ENCODE results near the gene ENTR1. TPM values are rescaled to one million over a fixed set of nuclear protein-coding genes. Genes with fewer than 3 reads are reported as not detected.

Gene ENTR1
- total and polyA plus RNA-seq, 2 of the 13 experiments (the other 11 are each of a cell fraction or from before 2014, with no cell fraction given) = 70.1 to 76.4 TPM

DNA sequence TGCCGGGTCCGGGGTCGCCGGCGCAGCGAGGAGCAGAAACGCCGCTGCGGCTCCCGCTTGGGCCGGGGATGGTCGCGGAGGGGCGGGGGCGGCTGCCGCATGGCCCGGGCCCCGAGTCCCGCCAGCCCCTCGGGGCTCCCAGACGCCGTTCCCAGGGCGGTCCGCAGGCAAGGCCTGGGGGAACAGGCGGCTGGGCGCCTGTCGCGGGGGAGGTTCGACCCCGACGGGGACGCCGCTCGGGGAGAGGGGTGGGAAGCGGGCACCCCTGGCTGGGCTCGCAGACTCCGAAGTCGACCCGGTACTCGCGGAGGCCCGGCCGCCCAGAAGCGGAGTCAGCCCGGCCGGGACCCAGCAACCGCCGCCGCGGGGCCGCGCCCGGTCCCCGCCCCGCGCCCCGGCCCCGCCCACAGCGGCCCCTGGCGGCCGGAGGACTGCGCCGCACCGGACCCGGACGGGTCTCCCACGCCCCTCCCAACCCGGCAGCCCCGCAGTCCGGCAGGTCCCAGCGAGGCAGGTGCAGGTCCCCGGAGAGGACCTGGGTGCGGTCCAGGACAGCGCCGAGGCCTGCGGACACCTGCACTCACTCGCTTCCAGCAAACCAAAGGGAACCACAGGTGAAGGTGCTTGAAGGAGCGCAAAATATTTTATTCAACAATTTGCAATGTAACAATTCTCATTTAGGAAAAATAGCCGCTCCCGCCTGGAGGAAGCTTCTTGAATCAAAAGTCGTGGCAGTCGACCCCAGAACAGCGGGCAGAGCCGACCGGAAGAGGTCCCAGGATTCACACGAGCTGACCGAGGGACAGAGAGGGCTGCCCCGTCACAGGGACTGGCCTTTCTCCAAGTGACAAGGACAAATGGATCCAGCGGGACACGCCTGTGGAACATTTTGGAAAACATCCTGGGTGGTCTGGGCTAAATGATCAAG is 29.3 kb upstream of the ENTR1 start, which contains the start of gene INPP5E (continued):
- 0 out of 2 replicates have a peak, but pooled peaks have one; percentile 35 for TF ChIP-seq CSRNP1 (CRISPR knock-in tag; IDR thresholded peaks at IDR 0.05)
- no peak for TF ChIP-seq ZBTB7B (CRISPR knock-in tag; IDR thresholded peaks at IDR 0.05)
- no peak for TF ChIP-seq BHLHE40 (IDR thresholded peaks at IDR 0.05; ENCODE audit: low read length)
- no peak for TF ChIP-seq ZNF672 (CRISPR knock-in tag; IDR thresholded peaks at IDR 0.05)
- no peak for TF ChIP-seq ZNF512B (CRISPR knock-in tag; IDR thresholded peaks at IDR 0.05; ENCODE audit: borderline replicate concordance)
- TF ChIP-seq CERS6 (CRISPR knock-in tag; IDR thresholded peaks at IDR 0.05) = no peak
- no peak for TF ChIP-seq SATB2 (CRISPR knock-in tag; IDR thresholded peaks at IDR 0.05)
- TF ChIP-seq RXRB (CRISPR knock-in tag; IDR thresholded peaks at IDR 0.05; ENCODE audit: borderline replicate concordance) = no peak
- no peak for TF ChIP-seq SMAD9 (CRISPR knock-in tag; IDR thresholded peaks at IDR 0.05)
- TF ChIP-seq AFF4 (CRISPR knock-in tag; IDR thresholded peaks at IDR 0.05) = no peak
- no peak for TF ChIP-seq ARNTL (CRISPR knock-in tag; IDR thresholded peaks at IDR 0.05)
- no peak for TF ChIP-seq PHF20 (CRISPR knock-in tag; IDR thresholded peaks at IDR 0.05)
- no peak for TF ChIP-seq ZNF674 (CRISPR knock-in tag; IDR thresholded peaks at IDR 0.05; ENCODE audit: low read depth)
- TF ChIP-seq RORA (CRISPR knock-in tag; IDR thresholded peaks at IDR 0.05) = no peak
- no peak for TF ChIP-seq ZNF891 (CRISPR knock-in tag; IDR thresholded peaks at IDR 0.05)
- TF ChIP-seq MXD4 (CRISPR knock-in tag; IDR thresholded peaks at IDR 0.05) = no peak
- TF ChIP-seq FOXC1 (CRISPR knock-in tag; IDR thresholded peaks at IDR 0.05; ENCODE audit: borderline replicate concordance) = no peak

All from HepG2 (cell line).